ENCODE measurements around the gene MTCP1.

MTCP1 gene

DNA sequence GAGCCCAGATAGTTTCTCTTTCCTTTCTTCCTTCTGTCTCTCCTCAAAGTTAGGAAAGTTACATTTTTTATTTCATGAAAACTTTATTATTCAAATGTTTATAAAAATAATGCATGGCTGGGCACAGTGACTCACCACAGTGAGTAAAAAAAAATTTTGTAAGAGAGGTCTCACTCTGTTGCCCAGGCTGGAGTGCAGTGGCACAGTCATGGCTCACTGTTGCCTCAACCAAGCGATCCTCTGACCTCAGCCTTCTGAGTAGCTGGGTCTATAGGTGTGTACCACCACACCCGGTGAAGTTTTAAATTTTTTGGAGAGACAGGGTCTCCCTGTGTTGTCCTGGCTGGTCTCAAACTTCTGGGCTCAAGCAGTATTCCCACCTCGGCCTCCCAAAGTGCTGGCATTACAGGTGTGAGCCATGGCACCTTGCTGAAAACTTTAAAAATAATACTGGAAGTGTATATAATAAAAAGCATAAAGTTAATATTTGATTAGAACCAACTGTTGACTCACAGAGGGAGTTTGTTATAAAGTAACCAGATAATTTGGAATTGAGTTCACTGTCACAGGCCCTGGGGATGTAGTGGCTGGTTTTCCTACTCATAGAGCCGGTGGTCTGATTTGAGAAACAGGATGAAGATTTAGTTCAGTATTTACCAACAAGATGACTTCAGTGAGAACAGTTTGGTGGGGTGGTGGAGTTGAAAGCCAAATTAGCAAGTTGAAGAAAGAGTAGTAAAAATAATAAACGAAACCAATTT lies 18.0 kb downstream of the MTCP1 start:
- DNase-seq, result no peak

DNA sequence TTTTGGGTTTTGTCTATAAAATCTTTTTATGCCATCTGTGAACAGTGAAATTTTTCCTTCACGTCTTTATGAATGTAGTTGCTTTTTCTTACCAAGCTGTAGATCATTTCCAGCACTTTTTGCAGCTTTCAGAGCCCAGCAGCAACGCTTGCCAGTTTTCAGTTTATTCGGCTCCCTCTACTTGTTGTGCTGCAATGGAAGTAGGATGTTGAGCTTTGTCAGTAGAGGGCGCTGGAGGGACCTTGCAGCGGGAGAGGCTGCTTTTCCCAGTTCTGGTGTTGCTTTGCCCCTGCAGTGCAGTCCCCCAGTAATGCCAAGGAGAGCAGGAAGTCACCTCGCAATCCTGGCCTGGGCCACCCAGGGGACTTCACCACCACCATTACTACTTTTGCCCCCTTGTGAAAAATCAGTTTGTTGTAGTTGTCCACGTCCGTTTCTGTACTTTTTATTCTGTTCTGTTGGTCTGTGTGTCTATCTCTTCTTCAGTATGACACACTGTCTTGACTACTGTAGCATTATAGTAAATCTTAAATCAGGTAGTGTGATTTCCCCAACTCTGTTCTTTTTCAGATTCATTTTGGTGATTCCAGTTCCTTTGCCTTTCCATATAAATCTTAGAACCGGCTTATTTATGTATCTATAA lies 21.8 kb downstream of the MTCP1 start:
- peak; percentile 45 for DNase-seq

DNA sequence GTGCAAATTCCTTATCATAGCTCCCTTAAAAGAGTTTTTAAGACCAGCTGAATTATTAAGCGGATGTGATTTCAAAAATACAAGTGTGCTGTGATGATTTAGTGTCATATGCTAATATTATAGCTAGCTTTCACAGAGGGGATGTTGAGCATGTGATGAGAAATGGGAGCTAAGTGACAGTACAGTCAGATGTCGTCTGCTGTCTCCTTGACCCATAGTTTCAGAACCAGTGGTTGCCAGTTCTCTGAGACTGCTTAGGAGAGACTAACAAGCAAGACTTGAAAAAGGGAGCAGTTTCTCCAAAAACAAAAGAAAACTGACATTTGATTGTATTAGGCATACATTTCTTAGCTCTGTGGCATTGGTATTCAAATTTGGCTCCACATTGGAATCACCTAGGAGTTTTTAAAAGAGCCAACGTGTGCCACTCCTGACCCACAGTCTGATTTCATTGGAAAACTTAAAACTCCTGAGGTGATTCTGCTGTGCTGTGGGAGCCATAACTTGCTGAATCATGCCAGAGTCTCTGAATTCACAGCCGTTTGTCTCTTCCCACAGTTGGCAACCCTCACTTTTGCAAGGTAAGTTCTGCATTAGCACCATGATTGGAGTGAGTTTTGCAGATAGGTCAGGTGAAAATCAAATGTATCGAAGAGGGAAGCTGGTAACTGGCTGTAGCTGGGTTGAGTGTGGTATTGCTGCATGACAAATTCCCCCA lies 24.0 kb downstream of the MTCP1 start:
- no peak for DNase-seq

DNA sequence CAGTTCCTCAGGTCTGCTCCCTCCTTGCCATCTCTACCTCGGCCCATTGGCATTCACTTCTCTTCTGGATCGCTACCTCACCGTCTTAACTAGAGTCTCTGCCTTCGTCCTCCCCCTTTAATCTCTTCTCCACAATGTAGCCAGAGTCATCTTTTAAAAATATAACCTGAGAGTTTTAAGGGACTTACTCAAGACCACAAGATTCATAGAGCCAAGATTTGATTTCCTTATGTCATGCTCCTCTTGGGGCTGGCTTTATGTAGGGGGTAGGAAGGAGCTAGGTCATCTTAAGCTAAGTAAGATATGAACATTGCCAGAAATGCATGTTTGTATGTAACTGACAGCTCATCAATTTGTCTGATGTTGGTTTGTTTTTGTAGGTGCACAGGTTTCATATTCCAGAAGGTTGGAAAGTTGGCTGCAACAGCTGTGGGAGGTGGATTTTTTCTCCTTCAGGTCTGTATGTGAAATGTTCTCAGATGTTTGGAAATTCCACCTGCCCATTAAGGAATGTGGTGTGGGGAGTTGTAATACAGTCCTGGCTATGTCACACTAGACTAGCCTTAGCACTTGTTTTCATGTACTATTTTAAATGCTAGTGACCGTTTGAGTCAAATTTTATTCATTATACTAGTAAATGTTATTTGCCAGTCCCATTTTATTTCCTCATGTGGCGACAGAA lies 24.7 kb downstream of the MTCP1 start:
- no peak for DNase-seq

DNA sequence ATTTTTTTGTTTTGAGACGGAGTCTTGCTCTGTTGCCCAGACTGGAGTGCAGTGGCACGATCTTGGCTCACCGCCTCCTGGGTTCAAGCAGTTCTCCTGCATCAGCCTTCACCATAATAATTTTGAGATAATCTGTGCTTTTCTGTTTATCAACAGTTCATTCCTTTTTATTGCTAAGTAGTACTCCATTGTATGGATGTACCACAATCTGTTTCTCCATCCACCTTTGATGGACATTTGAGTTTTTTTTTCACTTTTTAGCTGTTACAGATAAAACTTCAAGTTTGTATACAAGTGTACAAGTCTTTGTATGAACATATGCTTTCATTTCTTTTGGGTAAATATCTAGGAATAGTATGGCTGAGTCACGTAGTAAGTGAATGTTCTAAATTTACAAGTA lies 35.2 kb downstream of the MTCP1 start:
- no peak for DNase-seq

DNA sequence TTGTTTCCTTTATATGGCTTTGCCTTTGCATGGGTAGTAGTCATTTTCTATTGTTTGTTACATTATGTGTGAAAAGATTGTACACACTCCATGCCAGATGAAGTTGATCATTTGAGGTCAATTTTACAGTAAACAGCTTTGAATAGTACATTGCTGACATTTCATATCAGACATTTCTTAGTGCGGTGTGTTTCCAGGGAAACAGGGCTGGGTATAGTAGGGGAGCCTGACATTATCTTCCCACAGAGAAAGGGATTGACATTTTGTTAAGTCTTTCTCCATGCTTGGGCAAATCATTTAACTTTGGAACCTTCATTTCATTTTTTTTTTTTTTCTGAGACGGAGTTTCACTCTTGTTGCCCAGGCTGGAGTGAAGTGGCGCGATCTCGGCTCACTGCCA lies 39.3 kb downstream of the MTCP1 start:
- no peak for DNase-seq

DNA sequence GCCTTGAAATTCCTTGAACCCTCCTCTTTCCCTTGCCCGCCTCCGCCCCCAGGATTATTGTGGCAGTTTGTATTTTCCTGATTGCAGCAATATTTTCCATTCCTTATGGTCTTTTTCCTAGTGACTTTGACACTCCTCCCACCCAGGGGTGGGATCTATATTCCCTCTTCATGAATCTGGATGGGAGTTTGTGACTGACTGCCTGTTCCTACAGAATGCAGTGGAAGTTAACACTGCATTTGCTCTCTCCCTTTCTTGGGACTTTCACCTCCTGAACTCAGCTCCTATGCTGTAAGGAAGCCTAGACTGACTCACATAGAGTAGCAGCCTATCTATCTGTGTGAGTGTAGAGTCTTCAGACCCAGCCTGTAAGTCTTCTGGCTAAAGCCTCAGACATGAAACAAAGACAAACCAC lies 42.1 kb downstream of the MTCP1 start:
- peak; percentile 12 for DNase-seq

DNA sequence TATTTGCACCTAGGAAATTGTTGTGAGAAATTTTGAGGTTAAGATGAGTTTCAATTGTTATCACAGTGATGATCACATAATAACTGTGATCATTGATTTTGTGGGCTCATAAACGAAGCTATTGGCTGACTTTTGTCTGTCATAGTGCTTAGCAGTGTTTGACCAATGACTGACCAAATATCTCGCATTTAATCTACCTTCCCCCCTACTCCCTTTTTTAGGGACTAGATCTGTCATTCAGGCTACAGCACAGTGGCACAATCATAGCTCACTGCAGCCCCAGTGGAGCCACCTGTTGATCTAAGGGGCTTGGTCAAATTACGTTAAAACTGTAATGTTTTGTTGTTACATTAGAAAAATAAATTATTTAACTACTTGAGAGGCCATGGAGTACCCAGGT lies 42.8 kb downstream of the MTCP1 start:
- DNase-seq, result no peak

DNA sequence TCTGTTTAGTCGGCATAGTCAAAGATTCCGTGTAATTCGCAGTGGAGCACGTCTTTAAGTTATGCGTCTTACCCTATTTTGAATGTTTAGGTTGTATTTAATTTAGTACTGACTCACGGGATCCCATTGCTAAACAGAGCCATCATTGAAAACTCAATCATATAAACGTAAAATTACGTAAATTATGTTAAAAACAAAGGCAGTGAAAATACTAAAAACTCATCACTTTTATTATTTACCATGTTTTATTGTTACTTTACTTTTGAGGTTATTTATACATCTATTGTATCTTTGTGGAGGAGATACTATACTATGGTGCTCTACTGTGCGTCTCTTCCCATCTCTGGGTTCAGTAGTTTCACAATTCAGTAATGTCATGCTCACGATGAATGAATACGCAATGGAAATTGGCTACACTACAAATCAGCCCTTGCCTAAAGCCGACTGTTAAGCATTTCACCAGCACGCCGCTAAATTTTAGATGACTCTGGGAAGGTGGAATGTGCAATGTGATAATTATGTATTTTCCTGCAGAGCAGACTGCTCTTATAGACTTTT lies 43.3 kb downstream of the MTCP1 start:
- peak; percentile 55 for DNase-seq

DNA sequence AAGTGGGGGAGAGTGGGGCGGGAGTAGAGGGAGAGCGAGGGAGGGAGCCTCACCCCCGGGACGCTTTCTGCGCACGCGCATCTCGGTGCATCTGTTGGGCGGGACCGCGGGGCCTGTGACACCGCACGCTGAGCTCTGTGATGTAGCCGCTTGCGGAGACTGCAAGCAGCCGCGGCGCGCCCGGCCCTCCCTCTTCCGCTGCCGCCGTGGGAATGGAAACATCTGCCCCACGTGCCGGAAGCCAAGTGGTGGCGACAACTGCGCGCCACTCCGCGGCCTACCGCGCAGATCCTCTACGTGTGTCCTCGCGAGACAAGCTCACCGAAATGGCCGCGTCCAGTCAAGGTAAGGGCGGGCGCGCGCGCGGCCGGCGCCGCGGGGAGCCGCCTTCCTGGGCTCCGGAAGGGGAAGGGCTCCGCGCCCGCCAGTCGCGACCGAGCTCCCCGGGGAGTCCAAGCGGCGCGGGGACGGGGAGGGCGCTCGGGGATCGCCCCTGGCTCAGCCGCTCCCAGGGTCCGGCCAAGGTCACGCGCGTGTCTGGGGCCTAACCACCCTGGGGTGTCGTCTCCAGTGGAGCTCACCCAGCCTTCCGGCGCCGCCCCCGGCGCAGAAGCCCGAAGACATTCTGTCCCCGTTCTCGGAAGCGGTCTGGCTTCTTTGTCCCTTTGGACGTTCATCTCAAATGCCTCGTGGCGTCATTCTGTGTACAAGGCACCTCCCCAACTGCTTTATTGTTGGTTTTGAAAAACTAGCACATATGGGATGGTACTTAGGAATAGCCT lies 44.0 kb downstream of the MTCP1 start, which contains the start of gene FUNDC2:
FUNDC2 (plus strand) TSS at position 118 of the 782 bp plus-strand sequence; CDS start at position 213, 95 bp downstream.
- peak; percentile 90 for DNase-seq

DNA sequence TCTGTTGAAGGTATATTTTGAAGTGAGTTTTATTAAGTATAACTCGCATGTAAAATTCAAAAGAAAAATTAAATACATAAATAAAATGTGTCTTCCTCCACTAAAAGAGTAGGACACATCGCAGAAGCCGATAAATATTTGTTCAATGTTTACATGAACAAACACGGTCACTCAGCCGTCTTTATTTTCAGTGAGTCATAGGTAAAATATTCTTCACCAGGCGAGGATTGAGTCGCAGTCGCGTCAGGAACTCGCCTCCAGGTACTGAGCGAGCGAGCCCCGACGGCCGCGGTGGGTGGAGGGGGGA lies 44.6 kb downstream of the MTCP1 start:
- no peak for DNase-seq

DNA sequence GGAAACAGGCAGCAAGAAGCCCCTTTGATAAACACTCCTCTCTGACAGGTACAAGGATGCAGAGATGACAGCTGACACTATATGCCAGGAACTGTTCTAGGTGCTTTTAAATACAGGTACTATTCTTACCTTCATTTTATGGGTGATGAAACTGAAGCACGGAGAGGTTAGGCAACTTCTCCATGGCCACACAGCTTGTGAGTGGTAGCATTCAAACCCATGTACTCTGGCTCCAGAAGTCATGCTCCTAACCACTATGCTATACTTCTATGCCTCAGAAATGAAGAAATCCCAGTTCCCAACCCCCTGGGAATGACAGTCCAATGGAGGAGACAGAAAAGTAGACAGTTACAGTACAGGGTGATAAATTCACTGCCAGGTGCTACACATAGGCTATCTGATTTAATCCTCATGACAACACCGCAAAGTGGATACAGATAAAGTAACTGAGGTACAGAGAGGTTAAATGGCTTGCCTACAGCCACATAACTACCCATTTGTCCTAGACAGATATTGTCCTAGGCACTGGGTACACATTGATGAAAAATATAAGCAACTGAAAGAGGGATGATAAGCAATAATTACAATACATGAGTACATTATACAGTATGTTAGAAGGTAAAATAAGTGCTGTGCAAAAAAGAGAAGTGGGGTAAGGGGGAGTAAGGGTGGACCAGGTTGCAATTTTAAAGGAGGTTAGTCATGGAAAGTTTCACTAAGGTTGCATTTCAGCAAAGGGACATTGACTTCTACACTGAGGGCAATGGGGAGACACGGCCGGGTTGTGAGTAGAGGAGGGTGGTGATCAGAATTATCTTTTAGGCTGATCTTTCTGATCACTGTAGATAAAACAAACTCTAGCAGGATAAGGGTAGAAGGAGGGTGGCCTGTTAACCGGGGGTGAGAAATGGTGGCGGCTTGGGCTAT lies 46.8 kb downstream of the MTCP1 start:
- no peak for DNase-seq

DNA sequence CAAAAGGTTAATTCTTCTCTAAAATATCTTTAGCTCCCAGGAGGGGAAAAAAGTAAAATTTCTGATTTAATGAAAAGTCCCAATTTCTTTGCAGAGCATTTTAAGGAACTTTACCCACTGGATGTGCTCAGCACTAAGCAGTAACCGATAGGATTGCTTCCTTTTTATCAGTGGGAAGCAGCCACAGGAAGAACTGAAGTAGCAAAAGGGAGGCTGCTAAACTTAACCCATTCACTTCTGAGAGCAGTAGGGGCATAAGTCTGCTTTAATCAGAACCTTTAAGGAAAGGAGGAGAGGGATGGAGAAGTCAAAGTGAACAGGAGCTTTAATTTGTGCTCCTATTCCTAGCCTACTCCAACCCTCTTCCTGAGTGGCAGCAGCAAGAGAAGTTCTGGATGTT lies 48.4 kb downstream of the MTCP1 start, which contains the start of gene F8:
F8 (minus strand) TSS at position 139 of the 400 bp plus-strand sequence. CDS start 171 bp downstream, outside the sequence.
- no peak for DNase-seq

DNA sequence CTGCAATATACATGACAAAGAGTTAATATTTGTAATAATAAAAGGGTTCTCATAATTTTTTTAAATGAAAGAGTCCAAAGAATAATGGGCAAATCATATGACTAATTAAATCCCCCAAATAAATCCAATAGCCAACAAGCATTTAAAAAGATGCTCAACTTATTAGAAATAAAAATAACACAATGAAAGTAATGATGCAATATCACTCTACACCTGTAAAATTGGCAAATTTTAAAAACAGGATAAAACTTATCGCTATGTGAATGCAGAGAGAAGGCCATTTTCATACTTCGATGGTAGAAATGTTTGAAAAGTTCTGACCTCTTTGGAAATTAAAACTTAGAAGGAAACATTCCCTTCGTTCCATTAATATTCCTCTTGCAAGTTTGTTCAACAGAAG lies 50.3 kb downstream of the MTCP1 start:
- no peak for DNase-seq

Data from EL (cell line).